CD4-positive, alpha-beta T cell treated with Interleukin-15 for 1 hour (primary cell): Measurements from ENCODE around the gene PBX4.

Experiments
- DNase-seq: peaks from one replicate; pipeline ENCODE4 v3.0.0-alpha.2; 2020

The PBX4 gene

DNA sequence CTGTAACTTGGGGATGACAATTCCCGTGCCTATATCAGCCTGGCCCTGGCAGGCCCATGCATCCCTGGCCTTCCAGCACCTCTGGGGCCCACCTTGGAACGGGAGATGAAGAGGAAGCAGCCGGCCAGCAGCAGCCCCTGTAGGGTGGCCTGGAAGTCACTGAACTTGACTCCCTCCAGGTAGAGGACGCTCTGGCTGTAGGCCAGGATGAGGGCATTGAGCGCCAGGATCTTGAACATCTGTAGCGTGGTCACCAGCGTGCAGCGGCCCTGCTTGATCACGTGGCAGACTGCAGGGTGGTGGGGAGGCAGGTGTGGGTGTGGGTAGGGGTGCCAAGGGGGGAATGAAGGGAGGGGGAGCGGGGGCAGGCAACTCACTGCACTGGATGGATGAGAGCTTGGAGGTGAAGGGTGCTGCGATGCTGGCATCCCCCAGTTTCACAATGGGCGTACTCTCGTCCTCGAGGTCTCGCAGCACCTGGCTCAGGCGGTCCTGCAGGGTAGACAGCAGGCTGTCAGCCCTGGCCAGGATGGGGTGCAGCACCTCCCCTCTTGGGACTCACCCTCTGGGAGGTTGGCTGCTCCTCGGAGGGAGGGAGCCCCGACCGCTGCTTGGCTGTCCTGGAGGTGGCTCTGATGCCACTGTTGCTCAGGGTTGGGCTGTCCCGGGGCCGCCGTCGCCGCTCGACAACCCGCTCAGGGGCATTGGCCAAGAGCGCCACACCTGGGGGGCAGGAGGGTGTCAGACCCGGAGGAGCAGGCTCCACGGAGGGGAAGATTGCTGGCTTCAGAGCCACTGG is 28.7 kb upstream of the PBX4 start:
- no peak for DNase-seq

DNA sequence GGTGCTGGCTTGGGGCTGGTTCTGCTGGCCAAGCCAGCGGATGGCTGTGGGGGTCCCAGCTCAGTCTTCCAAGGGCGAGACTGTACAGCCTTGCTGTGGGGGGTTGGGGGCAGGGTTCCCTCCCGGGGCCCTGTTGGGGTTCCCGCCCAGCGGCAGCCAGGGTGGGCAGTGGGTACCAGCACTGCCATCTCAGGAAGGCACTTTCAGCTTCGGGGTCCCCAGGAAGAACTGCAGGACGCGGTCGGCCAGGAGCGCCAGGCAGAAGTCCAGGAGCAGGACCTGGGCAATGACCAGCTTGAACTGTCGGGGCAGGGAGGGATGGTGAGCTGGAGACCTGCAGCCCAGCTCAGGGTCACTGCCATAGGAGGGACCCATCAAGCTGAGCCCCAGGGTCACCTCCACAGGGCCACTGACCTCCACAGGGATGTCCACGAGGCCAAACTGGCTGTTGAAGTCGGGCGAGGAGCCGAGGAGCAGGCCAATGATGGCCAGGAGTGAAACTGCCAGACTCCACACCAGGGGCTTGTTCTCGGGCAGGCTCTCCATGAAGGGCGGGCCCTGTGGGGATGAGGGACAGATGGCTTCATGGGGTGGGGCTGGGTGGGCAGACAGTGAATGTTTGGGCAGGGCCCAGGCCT is 26.9 kb upstream of the PBX4 start:
- DNase-seq: no peak

DNA sequence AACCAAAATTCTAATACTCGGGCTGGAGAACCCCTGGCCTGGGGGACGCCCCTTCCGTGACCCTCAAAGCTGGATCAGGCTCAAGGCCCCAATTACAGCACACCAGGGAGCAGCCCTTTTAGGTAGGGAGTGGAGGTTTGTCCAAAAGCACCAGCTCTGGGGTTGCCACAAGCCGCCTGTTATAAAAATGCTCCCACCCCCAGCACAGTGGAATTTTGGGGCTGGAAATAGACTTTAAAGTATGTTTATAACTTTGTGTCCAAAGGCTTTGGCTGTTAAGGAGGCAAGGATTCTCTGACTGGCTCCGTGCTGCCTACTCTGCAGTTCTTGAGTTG is 25.5 kb upstream of the PBX4 start:
- DNase-seq: no peak

DNA sequence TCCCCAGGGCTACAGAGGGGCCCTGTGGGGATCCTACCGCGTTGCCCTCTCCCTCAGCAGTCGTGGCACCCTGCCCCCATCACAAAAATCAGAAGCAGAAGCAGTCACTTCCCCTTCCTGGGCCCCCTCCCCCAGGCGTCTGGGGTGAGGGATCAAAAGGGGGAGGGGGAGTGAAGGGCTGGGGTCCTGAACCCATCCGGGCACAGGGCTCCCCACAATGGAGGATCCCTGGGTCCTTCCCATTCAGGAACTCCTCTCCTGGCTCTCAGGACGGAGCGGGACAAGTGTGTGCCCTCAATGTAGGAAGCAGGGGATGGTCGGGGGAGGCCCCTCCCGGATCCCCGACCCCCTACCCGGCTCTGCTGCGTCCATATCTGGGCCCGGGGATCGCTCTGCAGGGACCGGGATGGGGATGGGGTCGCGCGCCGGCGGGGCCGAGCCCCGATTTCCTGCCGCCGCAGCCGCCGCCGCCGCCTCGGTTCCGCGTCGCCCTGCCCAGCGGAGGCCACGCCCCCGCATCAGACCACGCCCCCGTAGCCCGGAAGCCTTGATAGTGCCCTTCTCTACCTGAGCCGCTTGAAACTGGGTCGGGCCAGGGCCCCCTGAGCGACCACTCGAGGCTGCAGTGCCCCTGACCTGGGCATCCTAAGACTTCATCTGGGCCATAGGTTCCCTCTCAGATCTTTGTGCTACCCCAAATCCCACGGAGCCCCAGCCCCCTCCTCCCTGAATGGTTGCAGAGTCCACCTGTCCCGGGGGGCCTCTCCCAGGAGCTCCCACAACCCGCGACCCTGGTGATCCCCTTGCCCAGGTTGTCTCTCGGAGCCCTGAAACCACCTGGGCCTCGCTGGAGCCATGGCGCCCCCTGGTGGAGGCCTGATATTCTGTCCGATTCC is 24.9 kb upstream of the PBX4 start, which contains the start of gene GMIP:
Gene GMIP, minus strand, starts transcription at position 500 of the 896 bp plus-strand sequence. Its CDS starts 128 bp downstream, at position 372.
- peak; percentile 87 for DNase-seq

DNA sequence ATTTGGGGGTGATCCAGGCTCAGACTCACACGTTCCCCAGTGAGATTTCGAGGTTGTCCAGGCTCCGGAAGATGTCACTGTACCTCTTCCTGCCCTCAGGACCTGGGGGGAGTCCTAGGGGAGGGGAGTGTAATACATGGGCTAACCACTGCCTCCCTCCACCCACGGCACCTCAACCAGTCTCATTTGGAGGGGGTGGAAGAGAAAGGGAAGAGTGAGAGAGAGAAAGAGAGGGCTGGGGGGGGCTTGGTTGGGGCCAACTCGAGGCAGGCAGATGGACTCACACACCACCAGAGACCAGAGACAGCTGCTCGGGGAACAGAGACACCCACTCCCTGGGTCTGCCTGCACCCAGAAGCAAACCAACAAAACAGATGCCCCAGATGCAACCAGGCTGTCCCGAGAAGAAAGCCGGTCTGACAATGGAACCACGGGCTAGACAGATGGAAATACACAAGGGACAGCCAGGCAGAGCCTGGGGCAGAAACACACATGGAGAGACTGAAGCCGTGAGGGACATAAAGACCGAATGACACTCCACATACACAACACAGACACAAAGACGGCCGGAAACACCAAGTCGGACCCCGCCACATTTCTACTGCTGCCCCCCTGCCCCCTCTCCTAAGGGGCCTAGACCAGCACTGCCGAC is 24.1 kb upstream of the PBX4 start:
- peak; percentile 68 for DNase-seq

DNA sequence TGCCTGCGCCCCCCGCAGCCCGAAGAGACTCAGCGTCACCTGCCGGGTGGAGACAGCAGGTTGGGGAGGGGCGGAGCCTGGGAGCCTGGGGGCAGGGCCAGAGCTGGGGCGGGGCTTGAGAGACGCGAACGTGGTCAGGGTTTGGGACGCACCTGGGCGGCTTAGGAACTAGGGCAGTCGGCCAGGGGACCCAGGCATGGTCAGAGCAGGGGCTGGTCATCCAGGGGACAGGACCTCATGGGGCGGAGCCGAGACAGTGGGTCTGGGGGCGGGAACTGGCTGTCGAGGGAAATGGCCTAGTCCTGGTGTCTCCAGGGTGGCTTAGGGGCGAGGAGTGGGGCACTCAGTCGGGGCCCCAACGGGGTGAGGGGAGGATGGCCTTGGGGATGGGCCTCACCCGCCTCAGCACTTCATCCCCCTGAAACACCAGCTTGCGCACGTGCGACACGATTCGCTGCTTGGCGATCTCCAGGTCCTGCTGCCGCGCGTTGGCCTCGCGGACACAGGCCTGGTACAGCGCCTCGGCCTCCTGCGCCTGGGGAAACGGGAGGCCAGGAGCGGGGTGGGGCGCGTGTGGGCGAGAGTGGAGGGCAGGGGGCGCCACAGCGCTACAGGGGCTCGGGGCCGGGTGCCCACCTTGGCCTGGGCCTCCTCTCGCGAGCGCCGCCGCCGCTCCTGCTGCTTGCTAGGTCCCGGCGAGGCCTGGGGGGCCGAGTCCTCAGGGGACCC is 19.2 kb upstream of the PBX4 start:
- no peak for DNase-seq

DNA sequence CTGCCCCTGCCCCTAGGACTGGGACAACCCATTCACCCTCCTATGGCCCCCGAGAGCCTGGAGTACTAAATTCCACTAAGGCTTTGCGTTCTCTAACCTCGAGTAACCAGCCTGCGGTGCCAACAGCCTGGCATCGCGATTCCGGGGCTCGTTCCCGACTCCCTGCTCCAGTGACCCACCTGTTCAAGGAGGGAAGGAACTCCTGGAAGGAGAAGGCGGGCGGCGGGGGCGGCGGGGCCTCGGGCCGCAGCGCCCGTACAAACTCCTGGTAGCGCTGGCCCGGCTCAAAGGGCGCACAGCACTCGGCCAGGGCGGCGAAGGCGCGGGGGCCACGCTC is 18.7 kb upstream of the PBX4 start:
- DNase-seq: no peak

DNA sequence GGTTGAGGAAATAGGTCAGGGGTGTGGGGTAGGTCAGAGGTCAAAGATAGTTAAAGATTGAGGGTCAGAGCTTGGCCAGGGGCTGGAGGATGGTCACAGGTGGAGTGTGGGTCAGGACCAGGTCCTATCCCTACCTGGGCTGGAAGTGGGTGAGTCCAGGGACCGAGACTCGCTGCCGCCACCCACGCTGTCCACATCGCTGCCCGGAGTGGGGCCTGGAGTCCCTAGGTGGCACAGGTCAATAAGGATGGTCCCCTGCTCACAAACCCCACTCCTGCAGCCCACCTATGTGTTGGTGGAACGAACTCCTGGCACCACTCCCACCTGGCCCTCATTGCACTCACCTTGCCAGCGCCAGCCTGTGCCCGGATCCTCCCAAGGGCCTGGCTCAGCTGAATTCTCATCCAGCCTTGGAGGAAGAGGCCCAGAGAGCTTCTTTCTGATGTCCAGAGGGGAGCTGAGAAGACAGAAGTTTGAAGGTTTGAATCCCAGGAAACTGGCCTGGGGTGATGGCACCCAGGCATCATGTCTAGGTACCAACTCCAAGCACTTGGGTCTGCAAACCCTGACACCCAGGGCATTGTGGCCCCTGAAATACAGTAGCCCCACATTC is 18.2 kb upstream of the PBX4 start:
- no peak for DNase-seq

DNA sequence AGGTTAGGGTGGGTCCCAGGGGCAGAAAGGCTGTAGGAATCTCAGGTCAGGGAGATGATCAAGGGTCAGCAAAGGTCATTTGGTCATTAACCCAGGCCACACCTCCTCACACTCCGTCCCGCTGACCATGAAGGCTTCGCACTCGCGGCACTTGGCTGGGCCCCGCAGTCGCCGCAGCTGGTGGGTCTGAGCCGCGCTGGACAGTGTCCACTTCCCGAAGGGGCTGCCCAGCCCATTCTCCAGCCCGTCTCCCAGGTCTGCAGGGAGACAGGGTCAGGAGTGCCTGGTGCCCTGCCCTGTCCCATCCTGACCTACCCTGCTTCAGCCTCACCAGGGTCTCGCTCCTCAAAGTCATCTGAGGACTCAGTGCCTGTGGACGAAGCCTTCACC is 16.8 kb upstream of the PBX4 start:
- DNase-seq: no peak

DNA sequence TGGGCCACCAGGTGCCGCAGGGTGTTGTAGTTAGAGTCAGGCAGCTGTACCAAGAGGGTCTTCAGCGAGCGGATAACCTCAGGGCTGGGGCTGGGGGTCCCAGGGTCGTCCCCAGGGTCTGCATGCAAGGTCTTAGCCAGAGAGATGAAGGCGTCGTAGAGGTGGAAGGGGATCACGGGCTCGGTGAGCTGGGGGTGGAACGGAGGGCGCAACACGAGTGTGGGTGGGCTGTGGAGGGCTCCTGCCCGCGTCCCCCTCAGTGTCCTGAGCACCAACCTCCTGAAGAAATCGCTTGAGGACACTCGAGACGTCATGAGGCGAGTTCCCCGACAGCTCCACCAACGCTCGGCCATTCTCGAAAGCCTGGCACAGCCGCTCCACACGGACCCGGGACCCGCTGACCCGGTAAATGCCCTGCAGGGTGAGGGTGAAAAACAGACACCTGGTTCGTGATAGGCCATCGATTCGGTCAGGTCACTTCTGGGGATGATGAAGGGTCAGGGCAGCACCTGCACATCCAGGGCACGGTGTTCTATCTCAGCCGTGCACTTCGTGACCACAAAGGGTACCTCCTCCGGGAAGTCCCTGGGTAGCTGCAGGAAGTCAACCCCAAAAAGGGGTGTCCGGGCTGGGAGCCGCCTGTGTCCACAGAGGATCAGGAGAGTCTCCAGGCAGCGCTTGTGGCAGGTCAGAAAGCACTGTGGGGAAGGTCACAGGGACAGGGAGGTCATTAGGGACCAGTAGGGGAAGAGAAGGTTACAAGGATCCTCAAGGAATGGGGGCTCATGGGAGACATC is 16.2 kb upstream of the PBX4 start:
- no peak for DNase-seq

DNA sequence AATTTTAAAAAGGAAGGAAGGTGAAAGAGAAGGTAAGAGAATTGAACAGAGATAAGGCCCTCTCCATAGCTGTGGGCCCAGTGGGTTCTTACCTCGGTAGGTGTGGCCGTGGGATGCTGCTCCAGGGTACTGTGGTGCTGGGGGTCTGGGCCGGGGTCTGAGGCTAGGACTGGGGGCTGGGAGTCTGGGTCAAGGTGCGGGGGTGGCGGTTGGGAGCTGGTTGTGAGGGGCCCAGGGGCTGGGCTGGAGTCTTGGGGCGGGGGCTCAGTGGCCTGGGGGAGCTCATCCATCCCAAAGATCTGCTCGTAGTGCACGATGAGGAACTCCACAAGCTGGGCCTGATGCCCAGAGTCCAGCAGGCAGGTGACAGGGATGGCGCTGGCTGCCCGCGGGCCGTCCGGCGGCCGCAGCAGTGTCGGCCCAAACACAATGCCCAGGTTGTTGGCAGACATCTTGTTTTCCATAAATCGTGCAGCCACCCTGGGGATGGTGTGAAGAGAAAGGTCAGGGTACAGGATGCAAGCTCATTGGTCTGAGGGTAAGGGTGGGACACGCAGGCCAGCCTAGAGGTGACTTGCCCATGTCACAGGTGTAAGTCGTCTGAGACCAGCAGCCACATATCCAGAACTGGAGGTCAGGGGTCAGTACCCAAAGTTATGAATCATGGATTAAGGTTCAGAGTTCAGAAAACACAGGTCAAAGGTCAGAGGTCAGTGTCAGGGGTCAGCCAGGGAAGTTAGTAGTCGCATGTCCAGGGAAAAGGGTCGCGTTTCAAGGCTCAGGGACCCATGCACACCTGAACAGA is 15.4 kb upstream of the PBX4 start:
- no peak for DNase-seq

DNA sequence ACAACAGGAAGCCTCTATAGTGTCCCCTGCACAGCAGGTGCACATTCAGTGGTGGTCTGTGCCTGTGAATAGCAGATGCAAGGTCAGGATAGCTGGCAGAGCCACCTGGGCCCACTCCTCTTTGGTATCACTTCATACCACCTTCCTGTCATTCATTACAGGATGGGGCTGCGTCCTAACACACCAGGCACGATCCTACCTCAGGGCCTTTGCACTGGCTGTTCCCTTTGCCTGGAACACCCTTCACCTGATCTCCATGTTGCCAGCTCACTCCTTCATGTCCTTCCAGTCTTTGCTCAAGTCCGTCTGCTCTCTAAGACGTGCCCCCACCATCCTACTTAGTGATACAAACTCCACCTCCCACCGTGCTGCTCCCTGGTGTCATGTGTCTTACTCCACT is 14.2 kb upstream of the PBX4 start:
- no peak for DNase-seq

DNA sequence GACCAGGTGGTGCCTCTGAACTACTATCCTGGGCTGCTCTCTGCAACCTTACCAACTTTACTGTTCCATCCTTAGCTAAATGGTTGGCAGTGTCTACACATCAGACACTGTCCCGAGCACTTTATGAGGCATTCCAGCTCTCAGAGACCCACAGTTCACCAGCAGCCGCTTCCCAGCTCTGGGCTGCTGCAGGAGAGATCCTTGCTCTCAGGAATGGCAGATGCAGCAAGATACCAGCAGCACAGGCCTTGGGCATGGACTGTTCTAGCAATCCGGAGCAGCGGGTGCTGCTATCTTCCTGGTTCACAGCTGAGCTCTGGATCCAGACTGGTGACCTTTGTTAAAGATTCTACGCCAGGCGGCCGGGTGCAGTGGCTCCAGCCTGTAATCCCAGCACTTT is 12.9 kb upstream of the PBX4 start:
- DNase-seq: no peak

DNA sequence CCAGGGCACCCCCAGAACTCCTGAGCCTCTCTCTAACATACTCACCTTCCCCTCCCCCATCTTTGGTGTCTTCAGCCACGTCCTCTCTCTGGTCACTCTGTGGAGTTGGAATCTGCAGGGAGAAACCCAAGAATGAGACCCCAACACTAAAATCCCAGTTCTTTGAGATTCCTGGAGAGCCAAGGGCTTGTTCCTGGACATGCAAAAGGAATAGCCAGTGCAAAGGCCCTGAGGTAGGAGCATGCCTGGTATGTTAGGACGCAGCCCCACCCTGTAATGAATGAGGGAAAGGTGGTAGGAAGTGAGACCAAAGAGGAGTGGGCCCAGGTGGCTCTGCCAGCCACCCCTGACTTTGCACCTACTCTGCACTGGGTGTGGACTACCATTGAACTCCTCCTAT is 11.9 kb upstream of the PBX4 start:
- DNase-seq: no peak

DNA sequence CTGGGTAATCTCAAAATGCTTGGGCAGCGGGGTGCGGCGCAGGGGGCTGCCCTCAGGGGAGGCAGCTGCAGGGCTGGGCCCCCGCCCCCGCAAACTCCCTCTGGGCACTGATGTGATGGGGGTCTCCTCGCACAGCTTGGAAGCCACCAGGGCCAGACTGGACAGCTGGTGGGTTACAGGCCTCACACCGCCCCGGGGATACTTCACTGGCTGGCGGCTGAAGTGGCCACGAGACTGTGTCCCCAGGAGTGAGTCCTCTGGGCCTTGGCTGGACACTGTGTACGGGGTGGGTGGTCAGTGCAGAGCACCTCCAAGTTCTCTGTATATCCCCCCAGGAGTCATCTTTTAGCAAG is 11.6 kb upstream of the PBX4 start:
- no peak for DNase-seq

DNA sequence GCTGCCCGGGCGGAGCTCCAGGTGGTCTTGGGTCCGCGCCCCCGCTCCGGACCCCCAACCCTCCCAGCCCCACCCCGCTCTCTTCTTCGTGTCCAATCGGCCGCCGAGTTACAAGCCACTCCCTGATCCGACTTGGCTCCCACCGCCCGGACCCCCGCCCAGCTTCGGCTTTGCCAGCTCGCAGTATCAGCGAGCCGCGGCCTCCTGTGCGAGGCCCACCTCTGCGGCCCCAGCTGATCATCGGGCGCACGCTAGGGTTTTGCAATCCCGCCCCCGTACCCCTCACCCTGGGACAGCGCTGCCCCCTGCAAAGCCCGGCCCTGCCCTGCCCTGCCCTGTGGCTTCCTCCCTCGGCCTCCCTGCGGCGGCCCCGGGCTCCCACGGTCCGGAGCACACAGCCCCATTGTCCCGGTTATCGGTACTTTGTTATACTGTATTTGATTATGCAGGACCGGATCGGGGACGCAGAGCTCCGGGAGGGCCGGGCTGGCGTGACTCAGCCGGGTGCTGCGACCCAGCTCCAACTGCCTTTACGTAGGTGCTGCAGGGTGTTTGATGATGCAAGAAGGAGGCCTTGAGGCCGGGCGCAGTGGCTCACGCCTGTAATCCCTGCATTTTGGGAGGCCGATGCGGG is 10.1 kb upstream of the PBX4 start:
- DNase-seq: peak; percentile 41

DNA sequence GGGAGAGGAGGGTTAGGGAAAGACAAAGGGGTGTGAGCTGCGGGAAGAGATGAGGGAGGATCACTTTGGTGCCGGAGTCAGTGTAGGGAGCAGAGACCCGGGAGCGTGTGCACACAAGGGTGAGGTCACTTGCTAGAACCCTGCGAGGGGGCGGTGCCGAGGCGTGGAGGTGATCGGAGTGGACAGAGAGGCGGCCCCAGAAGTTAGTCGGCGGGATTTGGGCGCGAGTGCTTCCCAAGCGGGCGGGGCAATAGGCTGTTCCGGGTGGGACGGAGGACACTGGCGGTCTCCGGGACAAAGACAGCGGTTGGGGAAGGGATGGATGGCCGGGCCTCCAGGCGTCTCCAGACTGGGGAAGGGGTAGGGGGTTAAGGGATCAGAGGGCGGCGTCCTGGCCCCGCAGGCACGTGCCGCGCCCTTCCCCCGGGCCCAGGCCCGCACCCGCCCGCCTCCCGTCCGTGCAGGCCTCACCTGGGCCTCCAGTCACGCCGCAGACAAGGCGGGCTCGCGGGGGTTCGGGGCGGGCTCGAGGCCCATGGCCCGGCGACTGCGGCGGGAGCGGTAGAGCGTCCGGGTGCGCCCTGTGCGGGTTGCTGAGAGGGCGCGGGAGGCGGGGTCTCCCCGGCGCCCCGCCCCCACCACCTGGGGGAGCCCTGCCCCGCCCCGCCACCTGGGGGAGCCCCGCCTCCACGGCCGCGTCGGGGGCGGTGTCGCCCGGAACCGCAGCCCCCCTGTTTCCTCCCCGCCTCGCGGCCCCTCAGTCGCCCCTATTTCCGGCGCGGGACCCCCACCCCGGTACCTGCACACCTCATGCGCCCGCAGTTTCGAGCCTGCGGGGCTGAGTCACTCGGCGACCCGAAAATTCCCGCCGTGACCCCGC is 9.4 kb upstream of the PBX4 start, which contains the start of gene LPAR2:
Gene LPAR2, minus strand, starts transcription at position 600 of the 880 bp plus-strand sequence. CDS start 945 bp downstream, outside the sequence.
- DNase-seq: peak; percentile 76
